H9 (cell line): ENCODE results near the gene ZBTB44. TPM values are rescaled to one million over a fixed set of nuclear protein-coding genes. Genes with fewer than 3 reads are reported as not detected.
A peak's percentile ranks its signal among the peaks of the same experiment; 100 is the strongest.

ENCODE experiments used
- DNase-seq: peaks from one replicate; pipeline ENCODE4 v3.0.0-alpha.2; 2017
- H2AFZ ChIP-seq: one replicate; pipeline ENCODE4 v1.6.1; 2013; ENCODE audit warnings: mild to moderate bottlenecking, low read length, control low read depth, moderate library complexity
- H2AK5ac ChIP-seq: 2 replicates; pipeline ENCODE4 v1.6.1; 2013; ENCODE audit warnings: low read length, control low read depth, mixed read lengths; ENCODE audit not compliant: insufficient read length
- H2BK120ac ChIP-seq: one replicate; pipeline ENCODE4 v1.6.1; 2013; ENCODE audit warnings: low read depth, mild to moderate bottlenecking, low read length, control low read depth, inconsistent platforms; ENCODE audit not compliant: poor library complexity, severe bottlenecking
- H2BK12ac ChIP-seq: 2 replicates; pipeline ENCODE4 v1.6.1; 2013; ENCODE audit warnings: low read length, control low read depth, mixed read lengths, low read depth; ENCODE audit not compliant: insufficient read length
- H2BK15ac ChIP-seq: 2 replicates; pipeline ENCODE4 v1.6.1; 2013; ENCODE audit warnings: low read depth, low read length, control low read depth
- H2BK20ac ChIP-seq: one replicate; pipeline ENCODE4 v1.6.1; 2013; ENCODE audit warnings: low read depth, mild to moderate bottlenecking, low read length, control low read depth, inconsistent platforms; ENCODE audit not compliant: poor library complexity, severe bottlenecking
- H2BK5ac ChIP-seq: 2 replicates; pipeline ENCODE4 v1.6.1; 2013; ENCODE audit warnings: low read length, control low read depth, mixed read lengths; ENCODE audit not compliant: insufficient read length
- H3K14ac ChIP-seq: 2 replicates; pipeline ENCODE4 v1.6.1; 2013; ENCODE audit warnings: low read length, control low read depth; ENCODE audit not compliant: insufficient read depth
- H3K18ac ChIP-seq: 2 replicates; pipeline ENCODE4 v1.6.1; 2013; ENCODE audit warnings: low read depth, mild to moderate bottlenecking, mixed read lengths, low read length, control low read depth; ENCODE audit not compliant: insufficient read length
- H3K23ac ChIP-seq: 2 replicates; pipeline ENCODE4 v1.6.1; 2013; ENCODE audit warnings: low read length, control low read depth, mixed read lengths, low read depth; ENCODE audit not compliant: insufficient read length
- H3K23me2 ChIP-seq: 2 replicates; pipeline ENCODE4 v1.6.1; 2013; ENCODE audit warnings: low read depth, mild to moderate bottlenecking, mixed read lengths, low read length, control low read depth; ENCODE audit not compliant: insufficient read length, poor library complexity, severe bottlenecking
- H3K27ac ChIP-seq: 2 replicates; pipeline ENCODE4 v1.5.1; 2013; ENCODE audit warnings: low read length, control low read depth, mixed read lengths, low read depth; ENCODE audit not compliant: insufficient read length
- H3K27me3 ChIP-seq: 2 replicates; pipeline ENCODE4 v1.6.1; 2013; ENCODE audit warnings: low read length, control low read depth, inconsistent platforms; ENCODE audit not compliant: insufficient read depth
- H3K4ac ChIP-seq: 2 replicates; pipeline ENCODE4 v1.6.1; 2013; ENCODE audit warnings: low read depth, mild to moderate bottlenecking, control low read depth, inconsistent platforms, low read length, moderate library complexity
- H3K4me1 ChIP-seq: 2 replicates; pipeline ENCODE4 v1.6.1; 2013; ENCODE audit warnings: low read length, control low read depth, inconsistent platforms; ENCODE audit not compliant: insufficient read depth
- H3K4me2 ChIP-seq: 2 replicates; pipeline ENCODE4 v1.6.1; 2013; ENCODE audit warnings: low read length, control low read depth, mixed read lengths; ENCODE audit not compliant: insufficient read length, insufficient read depth
- H3K56ac ChIP-seq: 2 replicates; pipeline ENCODE4 v1.6.1; 2013; ENCODE audit warnings: low read depth, mild to moderate bottlenecking, mixed read lengths, low read length, control low read depth; ENCODE audit not compliant: insufficient read length
- H3K79me1 ChIP-seq: 2 replicates; pipeline ENCODE4 v1.6.1; 2013; ENCODE audit warnings: low read depth, mild to moderate bottlenecking, moderate library complexity, low read length, control low read depth, inconsistent platforms; ENCODE audit not compliant: insufficient read depth, poor library complexity, severe bottlenecking
- H3K79me2 ChIP-seq: 2 replicates; pipeline ENCODE4 v1.6.1; 2013; ENCODE audit warnings: low read length, control low read depth, inconsistent platforms; ENCODE audit not compliant: insufficient read depth
- H3K9ac ChIP-seq: 2 replicates; pipeline ENCODE4 v1.6.1; 2013; ENCODE audit warnings: low read length, control low read depth, mixed read lengths; ENCODE audit not compliant: insufficient read length; ENCODE audit errors: extremely low read depth
- H3K9me3 ChIP-seq: one replicate; pipeline ENCODE4 v1.6.1; 2013; ENCODE audit warnings: low read depth, low read length, inconsistent platforms; ENCODE audit not compliant: control insufficient read depth
- H3T11ph ChIP-seq: one replicate; pipeline ENCODE4 v1.6.1; 2013; ENCODE audit warnings: mild to moderate bottlenecking, low read length, control low read depth, inconsistent platforms
- H4K20me1 ChIP-seq: one replicate; pipeline ENCODE4 v1.6.1; 2013; ENCODE audit not compliant: control insufficient read depth, insufficient read length, insufficient read depth
- H4K5ac ChIP-seq: 2 replicates; pipeline ENCODE4 v1.6.1; 2013; ENCODE audit warnings: low read depth, mild to moderate bottlenecking, mixed read lengths, low read length, control low read depth; ENCODE audit not compliant: insufficient read length
- H4K8ac ChIP-seq: replicated peaks from 2 replicates; pipeline ENCODE4 v1.6.1; 2013; ENCODE audit warnings: low read length, control low read depth, mixed read lengths, low read depth; ENCODE audit not compliant: insufficient read length
- H4K91ac ChIP-seq: 2 replicates; pipeline ENCODE4 v1.6.1; 2013; ENCODE audit warnings: low read depth, mild to moderate bottlenecking, moderate library complexity, mixed read lengths, low read length, control low read depth; ENCODE audit not compliant: insufficient read length
- H3K27ac Mint-ChIP-seq, 3 experiments: 2 replicates in 2 of 3; 3 replicates in 1 of 3; pipeline ENCODE4 v1.8.0; 2020 to 2021; ENCODE audit warnings: mixed read lengths in 3 of 3, mild to moderate bottlenecking in 1 of 3, moderate library complexity in 1 of 3
- H3K27me3 Mint-ChIP-seq: 2 replicates; pipeline ENCODE4 v1.8.0; 2021; ENCODE audit warnings: low read depth, mild to moderate bottlenecking, moderate library complexity, mixed read lengths
- H3K36me3 Mint-ChIP-seq, 3 experiments: 2 replicates in 2 of 3; 3 replicates in 1 of 3; pipeline ENCODE4 v1.8.0; 2020 to 2021; ENCODE audit warnings: low read depth in 3 of 3, mixed read lengths in 3 of 3; ENCODE audit not compliant: insufficient read depth in 1 of 3
- H3K4me1 Mint-ChIP-seq, 2 experiments: 2 replicates each; pipeline ENCODE4 v1.8.0; 2020; ENCODE audit warnings: mixed read lengths in 2 of 2
- H3K4me3 Mint-ChIP-seq, 2 experiments: 2 replicates in 1 of 2; 3 replicates in 1 of 2; pipeline ENCODE4 v1.8.0; 2020 to 2021; ENCODE audit warnings: mild to moderate bottlenecking in 2 of 2, mixed read lengths in 2 of 2, moderate library complexity in 1 of 2
- H3K9me3 Mint-ChIP-seq, 2 experiments: 2 replicates in 1 of 2; 3 replicates in 1 of 2; pipeline ENCODE4 v1.8.0; 2020; ENCODE audit warnings: mild to moderate bottlenecking in 2 of 2, mixed read lengths in 2 of 2, moderate library complexity in 1 of 2
- CTCF ChIP-seq: fragments of 200-600 bp; sonication (generic); conservative IDR thresholded peaks from 3 replicates; pipeline ENCODE4 v1.8.0; 2021; ENCODE audit warnings: antibody characterized with exemption, mild to moderate bottlenecking
- WGBS: extraction: QIAGEN DNeasy Blood & Tissue Kit; methylation state at CpG from one replicate; pipeline ENCODE4 v1.1.7; 2013; ENCODE audit warnings: missing lambda C conversion rate, low lambda C conversion rate, mixed read lengths; ENCODE audit not compliant: insufficient read length; ENCODE audit errors: extremely low coverage; 5-methylcytosine and 5-hydroxymethylcytosine counted together
- total RNA-seq: library from RNA; stranded (reverse); gene quantifications from 2 replicates; pipeline ENCODE4 v1.2.1, GENCODE V29; 2021

The ZBTB44 gene
- total RNA-seq, 1 experiment from 2014 or later, result 67.7 TPM

DNA sequence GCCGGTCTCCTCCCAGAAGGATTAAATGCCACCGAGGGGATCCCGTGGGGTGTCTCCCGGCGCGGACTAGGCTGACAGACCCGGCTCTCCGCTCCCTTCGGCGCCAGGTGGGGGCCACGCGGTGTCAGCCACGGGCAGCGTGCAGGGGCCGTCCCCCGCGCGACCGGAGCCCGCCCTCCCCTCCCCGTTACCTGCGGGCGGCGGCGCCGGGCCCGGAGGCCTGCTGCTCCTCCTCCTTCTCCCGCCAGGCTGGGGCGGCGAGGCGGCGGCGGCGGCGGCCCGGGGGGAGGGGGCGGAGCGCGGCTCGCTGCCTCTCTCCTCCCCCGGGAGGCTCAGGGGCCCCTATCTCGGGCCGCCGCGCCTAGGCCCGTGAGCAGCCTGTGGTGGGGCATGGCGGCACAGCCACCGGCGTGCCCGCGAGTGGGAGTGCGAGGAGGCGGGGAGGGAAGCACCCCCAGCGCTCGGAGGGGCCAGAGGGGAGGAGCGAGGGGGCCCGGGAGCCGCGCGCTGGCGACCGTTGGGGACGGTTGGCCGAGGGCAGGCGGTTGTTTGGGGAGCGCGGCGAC lies 450 bp downstream of the ZBTB44 start:
- H3K27ac ChIP-seq, result no peak overlapping the region
- no peaks in the 10 kb centered on the region for H4K20me1 ChIP-seq
- WGBS, result no CpG with 5 or more reads among the region's 68 CpGs
- H3K4me1 Mint-ChIP-seq, result peaks cover 58 to 60% of the 10 kb centered on the region in 2 experiments
- peaks cover 8% of the 10 kb centered on the region for H3K23me2 ChIP-seq
- peak overlapping the region; percentile 88 to 96 for H3K4me3 Mint-ChIP-seq
- H3K56ac ChIP-seq, result no peak overlapping the region
- H3K27me3 Mint-ChIP-seq, result no peaks in the 10 kb centered on the region
- peaks cover 30% of the 10 kb centered on the region; the same call in 1 of the 2 replicates for H3K79me2 ChIP-seq
- no peak for TF ChIP-seq CTCF
- no peak overlapping the region; the same call in 1 of the 2 replicates for H2BK15ac ChIP-seq
- H2AFZ ChIP-seq, result no peak overlapping the region
- no peak overlapping the region for H3K23ac ChIP-seq
- H2BK12ac ChIP-seq, result no peak overlapping the region
- peak overlapping the region; percentile 79 for H3K9ac ChIP-seq
- H3K9me3 ChIP-seq, result no peaks in the 10 kb centered on the region
- no peak overlapping the region for H2BK5ac ChIP-seq
- peaks cover 3% of the 10 kb centered on the region in 2 experiments for H3K9me3 Mint-ChIP-seq
- no peak overlapping the region for H2BK20ac ChIP-seq
- H3K79me1 ChIP-seq, result peaks cover 4% of the 10 kb centered on the region
- no peak overlapping the region for H4K91ac ChIP-seq
- H3K36me3 Mint-ChIP-seq, result peaks cover 2 to 16% (median 3%) of the 10 kb centered on the region in 3 experiments
- DNase-seq, result peak; percentile 63
- peak overlapping the region; percentile 76 for H3K18ac ChIP-seq
- no peak overlapping the region for H4K8ac ChIP-seq
- peak overlapping the region; percentile 74 for H3K4me2 ChIP-seq
- H3T11ph ChIP-seq, result no peak overlapping the region
- no peak overlapping the region for H4K5ac ChIP-seq
- H2BK120ac ChIP-seq, result no peak overlapping the region
- peak overlapping the region in 1 of 3 experiments; percentile 96; a peak in 1 of 7 replicates for H3K27ac Mint-ChIP-seq
- no peaks in the 10 kb centered on the region; the same call in 1 of the 2 replicates for H3K4me1 ChIP-seq
- H3K4ac ChIP-seq, result no peak overlapping the region
- no peak overlapping the region for H2AK5ac ChIP-seq
- no peaks in the 10 kb centered on the region for H3K27me3 ChIP-seq
- peak overlapping the region; percentile 66 for H3K14ac ChIP-seq
